HepG2 (cell line): Measurements from ENCODE around the gene DSTYK. TPM values are rescaled to one million over a fixed set of nuclear protein-coding genes. Genes with fewer than 3 reads are reported as not detected.

ENCODE experiments used
- ATAC-seq: fragments of 200-7000 bp; cut with Tn5 transposase; 3 replicates; pipeline ENCODE4 v1.9.1; 2020; ENCODE audit warnings: mild to moderate bottlenecking, moderate library complexity
- BruUV-seq: library from RNA; stranded (reverse); fragments of 400-500 nt; replicated peaks from 2 replicates; lab custom pipeline; 2021; lab: Mats Ljungman, UMichigan
- CTCF ChIA-PET: fragments of 300-600 bp; formaldehyde crosslinking; extraction: SDS; loops from one replicate; lab custom pipeline; 2021; ENCODE audit warnings: low total read pairs, inconsistent platforms, low intra/inter-chr PET ratio; lab: Yijun Ruan, JAX
- POLR2A ChIA-PET: fragments of 350-600 bp; sonication (Branson Sonifier 250); formaldehyde crosslinking; loops from one replicate; lab custom pipeline; 2020; ENCODE audit warnings: antibody characterized with exemption, inconsistent platforms; lab: Yijun Ruan, JAX
- DNase-seq: peaks from one replicate; pipeline ENCODE4 v3.0.0-alpha.2; 2015; ENCODE audit warnings: low spot score
- FAIRE-seq: peaks from 3 replicates; lab custom pipeline; 2011; peaks lifted over from hg19 to GRCh38; lab: Jason Lieb, UNC
- H2AFZ ChIP-seq: one replicate; pipeline ENCODE4 v1.6.1; 2011; ENCODE audit warnings: low read length, inconsistent platforms
- H3K27ac ChIP-seq: fragments of 300-600 bp; 3 replicates; pipeline ENCODE4 v1.8.0; 2011; ENCODE audit warnings: mixed run types, mild to moderate bottlenecking, mixed read lengths, low read length, inconsistent platforms; ENCODE audit not compliant: insufficient read depth; ENCODE audit errors: extremely low read length
- H3K27me3 ChIP-seq, 2 experiments: fragments of 200-600 bp in 1 of 2; 2 replicates in 1 of 2; 3 replicates in 1 of 2; pipeline versions ENCODE4 v1.6.0 to v1.8.0; 2011; ENCODE audit warnings: low read length in 2 of 2, mild to moderate bottlenecking in 2 of 2, moderate library complexity in 2 of 2, inconsistent platforms in 1 of 2; ENCODE audit not compliant: insufficient read depth in 2 of 2, control insufficient read depth in 1 of 2
- H3K36me3 ChIP-seq, 2 experiments: fragments of 200-600 bp in 1 of 2; replicated peaks in 1 of 2; 2 replicates in 1 of 2; 3 replicates in 1 of 2; pipeline versions ENCODE4 v1.5.1 to v1.8.0; 2011; ENCODE audit warnings: low read length in 2 of 2, inconsistent platforms in 1 of 2; ENCODE audit not compliant: insufficient read depth in 2 of 2, control insufficient read depth in 1 of 2
- H3K4me1 ChIP-seq: 2 replicates; pipeline ENCODE4 v1.5.1; 2012; ENCODE audit warnings: low read length, inconsistent platforms; ENCODE audit not compliant: insufficient read depth
- H3K4me2 ChIP-seq: 2 replicates; pipeline ENCODE4 v1.6.0; 2011; ENCODE audit warnings: low read depth, low read length, inconsistent platforms
- H3K4me3 ChIP-seq, 3 experiments: fragments of 200-600 bp in 1 of 3; sonication (generic), shearing (Covaris generic) in 1 of 3; replicated peaks in 1 of 3; 2 replicates each; pipeline ENCODE4 v1.5.1; 2011 to 2016; ENCODE audit warnings: low read length in 3 of 3, inconsistent platforms in 2 of 3, low read depth in 2 of 3, mild to moderate bottlenecking in 2 of 3, control low read depth in 1 of 3, mixed read lengths in 1 of 3; ENCODE audit not compliant: insufficient read depth in 1 of 3
- H3K79me2 ChIP-seq: one replicate; pipeline ENCODE4 v1.6.1; 2011; ENCODE audit warnings: low read length, inconsistent platforms; ENCODE audit not compliant: insufficient read depth
- H3K9ac ChIP-seq: 2 replicates; pipeline ENCODE4 v1.6.0; 2011; ENCODE audit warnings: mild to moderate bottlenecking, low read depth, low read length, inconsistent platforms; ENCODE audit not compliant: insufficient read depth
- H3K9me3 ChIP-seq: 2 replicates; pipeline ENCODE4 v1.5.1; 2012; ENCODE audit warnings: mild to moderate bottlenecking, low read length
- H4K20me1 ChIP-seq: 2 replicates; pipeline ENCODE4 v1.6.0; 2011; ENCODE audit warnings: inconsistent platforms, mild to moderate bottlenecking, low read length, moderate library complexity; ENCODE audit not compliant: insufficient read depth
- BRCA1 ChIP-seq: sonication (generic); formaldehyde crosslinking; IDR thresholded peaks from 2 replicates; pipeline ENCODE4 v1.4.0; 2020; ENCODE audit warnings: missing genetic modification reagents
- FOXK2 ChIP-seq: fragments of 450-650 bp; IDR thresholded peaks from 2 replicates; pipeline ENCODE4 v1.6.1; 2016
- NFE2L1 ChIP-seq: sonication (generic); formaldehyde crosslinking; IDR thresholded peaks from 2 replicates; pipeline ENCODE4 v1.4.0; 2020; ENCODE audit warnings: missing genetic modification reagents, mild to moderate bottlenecking, borderline replicate concordance
- RCOR2 ChIP-seq: IDR thresholded peaks from 2 replicates; pipeline ENCODE4 v1.6.1; 2016; ENCODE audit warnings: missing biosample characterization, missing genetic modification reagents
- ZBTB42 ChIP-seq: sonication (generic); formaldehyde crosslinking; IDR thresholded peaks from 2 replicates; pipeline ENCODE4 v1.5.0; 2020; ENCODE audit warnings: mild to moderate bottlenecking, missing genetic modification reagents
- ZIK1 ChIP-seq: sonication (generic); formaldehyde crosslinking; IDR thresholded peaks from 2 replicates; pipeline ENCODE4 v1.5.0; 2020; ENCODE audit warnings: mild to moderate bottlenecking, low read depth, missing genetic modification reagents, borderline replicate concordance
- ZNF17 ChIP-seq: sonication (generic); formaldehyde crosslinking; IDR thresholded peaks from 2 replicates; pipeline ENCODE4 v1.5.0; 2020; ENCODE audit warnings: mild to moderate bottlenecking, missing genetic modification reagents
- ZNF460 ChIP-seq: sonication (generic); formaldehyde crosslinking; IDR thresholded peaks from 2 replicates; pipeline ENCODE4 v1.5.1; 2020; ENCODE audit warnings: missing genetic modification reagents, mild to moderate bottlenecking, borderline replicate concordance
- in situ Hi-C: cut with HindIII; loops from 2 replicates; pipeline ENCODE4 v1.10.0; 2017; ENCODE audit warnings: low pct_unique_long_range_greater_than_20kb; ENCODE audit not compliant: extremely low pct_ligation_motif_present
- intact Hi-C: fragments of 100-400 bp; cut with micrococcal nuclease; formaldehyde crosslinking; loops from one replicate; pipeline ENCODE4 v1.10.0; 2022; ENCODE audit not compliant: unreplicated experiment
- polyA plus RNA-seq, 8 experiments: library from polyadenylated mRNA; depleted of rRNA in 3 of 8; stranded (reverse) in 7 of 8; unstranded in 1 of 8; fragments of >200 nt; fragmentation: Illumina TruSeq in 4 of 8; extraction: Trizol in 4 of 8; gene quantifications; 2 replicates each; pipeline versions ENCODE4 v1.2.1 to v1.2.3, GENCODE V29; 2011 to 2016; ENCODE audit warnings: low read depth in 4 of 8, missing spikeins in 1 of 8, mixed read lengths in 1 of 8; ENCODE audit not compliant: insufficient read depth in 1 of 8
- total RNA-seq, 5 experiments: library from RNA; depleted of rRNA; stranded (reverse); fragments of >200 nt; fragmentation: Illumina TruSeq; extraction: Trizol; gene quantifications; 2 replicates each; pipeline ENCODE4 v1.2.3, GENCODE V29; 2016; ENCODE audit warnings: low read depth in 1 of 5
- TF ChIP-seq, protein P1 (sequence below): sonication (generic); formaldehyde crosslinking; IDR thresholded peaks from 2 replicates; pipeline ENCODE4 v1.4.0; 2020; ENCODE audit warnings: low read depth, missing genetic modification reagents

DSTYK gene
- total and polyA plus RNA-seq, 2 of the 13 experiments (the other 11 are each of a cell fraction or from before 2014, with no cell fraction given), result 2.6 to 4.8 TPM

GRCh38 chr1:205224736-205225135 lies 13.2 kb upstream of the DSTYK start:
- no peaks in the 10 kb centered on the region for H3K36me3 ChIP-seq
- H3K27me3 ChIP-seq, result peaks cover 3 to 29% of the 10 kb centered on the region in 2 experiments
- ChIA-PET CTCF (no interaction called here), POLR2A (no interaction called here)
- H3K27ac ChIP-seq, result no peak overlapping the region
- TF ChIP-seq ZNF460 (no peak), NFE2L1 (CRISPR knock-in tag) (no peak), ZNF17 (CRISPR knock-in tag) (no peak), RCOR2 (CRISPR knock-in tag) (no peak), ZBTB42 (CRISPR knock-in tag) (no peak), FOXK2 (no peak), ZIK1 (CRISPR knock-in tag) (no peak), BRCA1 (CRISPR knock-in tag) (no peak)
- TF ChIP-seq, protein P1, sequence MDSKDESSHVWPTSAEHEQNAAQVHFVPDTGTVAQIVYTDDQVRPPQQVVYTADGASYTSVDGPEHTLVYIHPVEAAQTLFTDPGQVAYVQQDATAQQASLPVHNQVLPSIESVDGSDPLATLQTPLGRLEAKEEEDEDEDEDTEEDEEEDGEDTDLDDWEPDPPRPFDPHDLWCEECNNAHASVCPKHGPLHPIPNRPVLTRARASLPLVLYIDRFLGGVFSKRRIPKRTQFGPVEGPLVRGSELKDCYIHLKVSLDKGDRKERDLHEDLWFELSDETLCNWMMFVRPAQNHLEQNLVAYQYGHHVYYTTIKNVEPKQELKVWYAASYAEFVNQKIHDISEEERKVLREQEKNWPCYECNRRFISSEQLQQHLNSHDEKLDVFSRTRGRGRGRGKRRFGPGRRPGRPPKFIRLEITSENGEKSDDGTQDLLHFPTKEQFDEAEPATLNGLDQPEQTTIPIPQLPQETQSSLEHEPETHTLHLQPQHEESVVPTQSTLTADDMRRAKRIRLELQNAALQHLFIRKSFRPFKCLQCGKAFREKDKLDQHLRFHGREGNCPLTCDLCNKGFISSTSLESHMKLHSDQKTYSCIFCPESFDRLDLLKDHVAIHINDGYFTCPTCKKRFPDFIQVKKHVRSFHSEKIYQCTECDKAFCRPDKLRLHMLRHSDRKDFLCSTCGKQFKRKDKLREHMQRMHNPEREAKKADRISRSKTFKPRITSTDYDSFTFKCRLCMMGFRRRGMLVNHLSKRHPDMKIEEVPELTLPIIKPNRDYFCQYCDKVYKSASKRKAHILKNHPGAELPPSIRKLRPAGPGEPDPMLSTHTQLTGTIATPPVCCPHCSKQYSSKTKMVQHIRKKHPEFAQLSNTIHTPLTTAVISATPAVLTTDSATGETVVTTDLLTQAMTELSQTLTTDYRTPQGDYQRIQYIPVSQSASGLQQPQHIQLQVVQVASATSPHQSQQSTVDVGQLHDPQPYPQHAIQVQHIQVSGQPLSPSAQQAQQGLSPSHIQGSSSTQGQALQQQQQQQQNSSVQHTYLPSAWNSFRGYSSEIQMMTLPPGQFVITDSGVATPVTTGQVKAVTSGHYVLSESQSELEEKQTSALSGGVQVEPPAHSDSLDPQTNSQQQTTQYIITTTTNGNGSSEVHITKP, result no peak
- H3K4me1 ChIP-seq, result peaks cover 26% of the 10 kb centered on the region
- no peak for ATAC-seq
- no peak for DNase-seq
- no TSS peak for BruUV-seq
- H2AFZ ChIP-seq, result no peak overlapping the region
- no peak overlapping the region for H3K9ac ChIP-seq
- no peaks in the 10 kb centered on the region for H4K20me1 ChIP-seq
- H3K9me3 ChIP-seq, result no peaks in the 10 kb centered on the region
- in situ Hi-C loops (no loop called here), intact Hi-C loops (no loop called here)
- FAIRE-seq, result no peak
- no peak overlapping the region for H3K4me2 ChIP-seq
- no peak overlapping the region for H3K4me3 ChIP-seq
- no peaks in the 10 kb centered on the region for H3K79me2 ChIP-seq
